HepG2 (cell line): Measurements from ENCODE around the gene CD58. TPM values are rescaled to one million over a fixed set of nuclear protein-coding genes. Genes with fewer than 3 reads are reported as not detected.

Source experiments
- CCAR2 ChIP-seq: fragments of 200-400 bp; formaldehyde crosslinking; optimal IDR thresholded peaks from 2 replicates; pipeline ENCODE3; 2018; ENCODE audit warnings: low read depth, mild to moderate bottlenecking, low read length, moderate library complexity
- CSRNP2 ChIP-seq: sonication (generic); formaldehyde crosslinking; conservative IDR thresholded peaks from 2 replicates; pipeline ENCODE4 v1.8.0; 2022; ENCODE audit warnings: low read depth, missing genetic modification reagents
- DNMT1 ChIP-seq: sonication (generic); formaldehyde crosslinking; IDR thresholded peaks from 2 replicates; pipeline ENCODE4 v1.5.1; 2020; ENCODE audit warnings: mild to moderate bottlenecking, missing genetic modification reagents
- ETV5 ChIP-seq: IDR thresholded peaks from 2 replicates; pipeline ENCODE4 v1.6.1; 2018; ENCODE audit warnings: missing biosample characterization, missing genetic modification reagents, inconsistent platforms, borderline replicate concordance
- KDM5A ChIP-seq: fragments of 200-600 bp; sonication (generic); IDR thresholded peaks from 2 replicates; pipeline ENCODE4 v1.7.0; 2018; ENCODE audit warnings: antibody characterized with exemption, mild to moderate bottlenecking, low read length, borderline replicate concordance
- POGK ChIP-seq: sonication (generic); formaldehyde crosslinking; conservative IDR thresholded peaks from 2 replicates; pipeline ENCODE4 v1.8.0; 2022; ENCODE audit warnings: mild to moderate bottlenecking, moderate library complexity, missing genetic modification reagents
- RBAK ChIP-seq: sonication (generic); formaldehyde crosslinking; IDR thresholded peaks from 2 replicates; pipeline ENCODE4 v1.5.1; 2020; ENCODE audit warnings: mild to moderate bottlenecking, missing genetic modification reagents
- RXRA ChIP-seq: sonication (generic); formaldehyde crosslinking; IDR thresholded peaks from 2 replicates; pipeline ENCODE4 v1.5.1; 2020; ENCODE audit warnings: missing genetic modification reagents
- SOX5 ChIP-seq: IDR thresholded peaks from 2 replicates; pipeline ENCODE4 v1.6.1; 2016; ENCODE audit warnings: borderline replicate concordance
- TAF1 ChIP-seq: sonication (generic); formaldehyde crosslinking; IDR thresholded peaks from 2 replicates; pipeline ENCODE4 v1.4.0; 2020; ENCODE audit warnings: missing genetic modification reagents
- TAF15 ChIP-seq: fragments of 200-400 bp; formaldehyde crosslinking; IDR thresholded peaks from one replicate; pipeline ENCODE4 v1.6.1; 2018; ENCODE audit warnings: mild to moderate bottlenecking, low read depth, low read length; ENCODE audit not compliant: poor library complexity, severe bottlenecking
- THAP7 ChIP-seq: sonication (generic); formaldehyde crosslinking; IDR thresholded peaks from 2 replicates; pipeline ENCODE4 v1.8.1; 2023; ENCODE audit warnings: mild to moderate bottlenecking, missing genetic modification reagents
- WIZ ChIP-seq: sonication (generic); formaldehyde crosslinking; IDR thresholded peaks from 2 replicates; pipeline ENCODE4 v1.5.1; 2020; ENCODE audit warnings: mild to moderate bottlenecking, missing genetic modification reagents
- ZNF138 ChIP-seq: sonication (generic); formaldehyde crosslinking; IDR thresholded peaks from 2 replicates; pipeline ENCODE4 v1.5.0; 2020; ENCODE audit warnings: mild to moderate bottlenecking, low read depth, missing genetic modification reagents
- ZNF333 ChIP-seq: sonication (generic); formaldehyde crosslinking; IDR thresholded peaks from 2 replicates; pipeline ENCODE4 v1.4.0; 2020; ENCODE audit warnings: mild to moderate bottlenecking, missing genetic modification reagents, borderline replicate concordance
- ZNF383 ChIP-seq: sonication (generic); formaldehyde crosslinking; IDR thresholded peaks from 2 replicates; pipeline ENCODE4 v1.4.0; 2020; ENCODE audit warnings: missing genetic modification reagents, mild to moderate bottlenecking, borderline replicate concordance
- ZNF430 ChIP-seq: sonication (generic); formaldehyde crosslinking; IDR thresholded peaks from 2 replicates; pipeline ENCODE4 v1.9.0; 2021; ENCODE audit warnings: mild to moderate bottlenecking, missing genetic modification reagents
- ZNF564 ChIP-seq: sonication (generic); formaldehyde crosslinking; IDR thresholded peaks from 2 replicates; pipeline ENCODE4 v1.8.1; 2023; ENCODE audit warnings: mild to moderate bottlenecking, missing genetic modification reagents
- ZSCAN9 ChIP-seq: IDR thresholded peaks from 2 replicates; pipeline ENCODE4 v1.6.1; 2016; ENCODE audit warnings: borderline replicate concordance
- polyA plus RNA-seq, 8 experiments: library from polyadenylated mRNA; depleted of rRNA in 3 of 8; stranded (reverse) in 7 of 8; unstranded in 1 of 8; fragments of >200 nt; fragmentation: Illumina TruSeq in 4 of 8; extraction: Trizol in 4 of 8; gene quantifications; 2 replicates each; pipeline versions ENCODE4 v1.2.1 to v1.2.3, GENCODE V29; 2011 to 2016; ENCODE audit warnings: low read depth in 4 of 8, missing spikeins in 1 of 8, mixed read lengths in 1 of 8; ENCODE audit not compliant: insufficient read depth in 1 of 8
- total RNA-seq, 5 experiments: library from RNA; depleted of rRNA; stranded (reverse); fragments of >200 nt; fragmentation: Illumina TruSeq; extraction: Trizol; gene quantifications; 2 replicates each; pipeline ENCODE4 v1.2.3, GENCODE V29; 2016; ENCODE audit warnings: low read depth in 1 of 5
- TF ChIP-seq, protein P1 (sequence below): sonication (generic); formaldehyde crosslinking; IDR thresholded peaks from 2 replicates; pipeline ENCODE4 v1.4.0; 2020; ENCODE audit warnings: missing genetic modification reagents
- TF ChIP-seq, protein P2 (sequence below): sonication (generic); formaldehyde crosslinking; IDR thresholded peaks from 2 replicates; pipeline ENCODE4 v1.5.0; 2020; ENCODE audit warnings: missing genetic modification reagents

Gene CD58
- total and polyA plus RNA-seq, 2 of the 13 experiments (the other 11 are each of a cell fraction or from before 2014, with no cell fraction given), result 9.4 to 13.5 TPM

DNA sequence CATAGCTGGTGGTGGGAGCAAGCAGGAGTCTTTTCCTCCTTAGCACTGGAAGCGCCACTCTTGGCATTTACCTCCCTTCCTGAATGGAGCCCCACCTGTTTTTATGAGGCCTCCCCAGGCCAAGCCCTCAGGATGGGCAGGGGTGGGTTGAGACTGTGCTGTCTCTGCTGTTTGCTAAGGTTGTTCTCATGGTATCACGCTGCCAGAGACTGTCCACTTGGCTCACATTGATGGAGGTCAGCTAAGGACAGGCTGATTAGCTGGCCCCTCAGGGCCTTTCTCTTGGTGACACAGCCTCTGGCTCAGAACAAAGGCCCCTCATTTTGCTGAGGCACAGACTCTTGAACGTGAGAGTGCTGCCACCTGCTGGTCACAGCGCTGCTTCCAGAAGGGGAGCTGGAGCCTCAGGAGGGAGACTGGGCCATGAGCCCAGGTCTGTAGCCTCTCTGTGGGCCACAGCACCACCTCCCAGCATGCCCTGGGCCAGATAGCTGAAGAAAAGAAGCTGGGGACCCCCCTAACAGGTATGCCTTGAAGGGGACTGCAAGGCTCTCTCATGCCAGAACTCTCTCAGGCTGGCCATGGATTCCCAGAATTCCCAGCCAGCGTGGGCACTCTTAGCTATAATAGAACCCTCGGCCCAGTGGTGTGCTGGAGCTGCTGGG is 85.6 kb downstream of the CD58 start (continued):
- TF ChIP-seq, protein P1, sequence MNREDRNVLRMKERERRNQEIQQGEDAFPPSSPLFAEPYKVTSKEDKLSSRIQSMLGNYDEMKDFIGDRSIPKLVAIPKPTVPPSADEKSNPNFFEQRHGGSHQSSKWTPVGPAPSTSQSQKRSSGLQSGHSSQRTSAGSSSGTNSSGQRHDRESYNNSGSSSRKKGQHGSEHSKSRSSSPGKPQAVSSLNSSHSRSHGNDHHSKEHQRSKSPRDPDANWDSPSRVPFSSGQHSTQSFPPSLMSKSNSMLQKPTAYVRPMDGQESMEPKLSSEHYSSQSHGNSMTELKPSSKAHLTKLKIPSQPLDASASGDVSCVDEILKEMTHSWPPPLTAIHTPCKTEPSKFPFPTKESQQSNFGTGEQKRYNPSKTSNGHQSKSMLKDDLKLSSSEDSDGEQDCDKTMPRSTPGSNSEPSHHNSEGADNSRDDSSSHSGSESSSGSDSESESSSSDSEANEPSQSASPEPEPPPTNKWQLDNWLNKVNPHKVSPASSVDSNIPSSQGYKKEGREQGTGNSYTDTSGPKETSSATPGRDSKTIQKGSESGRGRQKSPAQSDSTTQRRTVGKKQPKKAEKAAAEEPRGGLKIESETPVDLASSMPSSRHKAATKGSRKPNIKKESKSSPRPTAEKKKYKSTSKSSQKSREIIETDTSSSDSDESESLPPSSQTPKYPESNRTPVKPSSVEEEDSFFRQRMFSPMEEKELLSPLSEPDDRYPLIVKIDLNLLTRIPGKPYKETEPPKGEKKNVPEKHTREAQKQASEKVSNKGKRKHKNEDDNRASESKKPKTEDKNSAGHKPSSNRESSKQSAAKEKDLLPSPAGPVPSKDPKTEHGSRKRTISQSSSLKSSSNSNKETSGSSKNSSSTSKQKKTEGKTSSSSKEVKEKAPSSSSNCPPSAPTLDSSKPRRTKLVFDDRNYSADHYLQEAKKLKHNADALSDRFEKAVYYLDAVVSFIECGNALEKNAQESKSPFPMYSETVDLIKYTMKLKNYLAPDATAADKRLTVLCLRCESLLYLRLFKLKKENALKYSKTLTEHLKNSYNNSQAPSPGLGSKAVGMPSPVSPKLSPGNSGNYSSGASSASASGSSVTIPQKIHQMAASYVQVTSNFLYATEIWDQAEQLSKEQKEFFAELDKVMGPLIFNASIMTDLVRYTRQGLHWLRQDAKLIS (CRISPR knock-in tag), result no peak
- TF ChIP-seq ZNF430 (CRISPR knock-in tag), result 0 out of 2 replicates have a peak, but pooled peaks have one; percentile 30
- TF ChIP-seq CSRNP2, result no peak
- 0 out of 2 replicates have a peak, but pooled peaks have one; percentile 22 for TF ChIP-seq ZNF564 (CRISPR knock-in tag)
- TF ChIP-seq RBAK, result no peak
- TF ChIP-seq POGK, result 0 out of 2 replicates have a peak, but pooled peaks have one; percentile 70
- TF ChIP-seq THAP7 (CRISPR knock-in tag), result peak; percentile 65; the same call in 1 of the 2 replicates
- peak; percentile 99 for TF ChIP-seq RXRA (CRISPR knock-in tag)
- TF ChIP-seq DNMT1 (CRISPR knock-in tag), result no peak
- TF ChIP-seq ZNF383 (CRISPR knock-in tag), result no peak
- no peak for TF ChIP-seq ZNF333 (CRISPR knock-in tag)
- TF ChIP-seq, protein P2, sequence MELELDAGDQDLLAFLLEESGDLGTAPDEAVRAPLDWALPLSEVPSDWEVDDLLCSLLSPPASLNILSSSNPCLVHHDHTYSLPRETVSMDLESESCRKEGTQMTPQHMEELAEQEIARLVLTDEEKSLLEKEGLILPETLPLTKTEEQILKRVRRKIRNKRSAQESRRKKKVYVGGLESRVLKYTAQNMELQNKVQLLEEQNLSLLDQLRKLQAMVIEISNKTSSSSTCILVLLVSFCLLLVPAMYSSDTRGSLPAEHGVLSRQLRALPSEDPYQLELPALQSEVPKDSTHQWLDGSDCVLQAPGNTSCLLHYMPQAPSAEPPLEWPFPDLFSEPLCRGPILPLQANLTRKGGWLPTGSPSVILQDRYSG, result no peak
- TF ChIP-seq ETV5 (CRISPR knock-in tag), result peak; percentile 22; the same call in 1 of the 2 replicates
- no peak for TF ChIP-seq WIZ (CRISPR knock-in tag)
- TF ChIP-seq ZNF138 (CRISPR knock-in tag), result no peak
- TF ChIP-seq TAF15, result no peak
- TF ChIP-seq ZSCAN9, result peak; percentile 76; the same call in 1 of the 2 replicates
- no peak for TF ChIP-seq CCAR2
- peak; percentile 81; the same call in 1 of the 2 replicates for TF ChIP-seq SOX5 (CRISPR knock-in tag)
- no peak; the same call in 1 of the 2 replicates for TF ChIP-seq TAF1 (CRISPR knock-in tag)
- no peak for TF ChIP-seq KDM5A
